GM19351 (cell line): Measurements from ENCODE around the gene PRKAG2.
"Not testable (repeated sequence)": the region's sequence is repeated elsewhere in the genome, so short reads cannot be mapped to it uniquely, and the experiment has no call there.

ENCODE experiments used
- ATAC-seq: cut with Tn5 transposase; IDR thresholded peaks from one replicate; pipeline ENCODE4 v1.9.1; 2021; ENCODE audit warnings: mild to moderate bottlenecking, moderate library complexity; ENCODE audit not compliant: unreplicated experiment

PRKAG2 gene

DNA sequence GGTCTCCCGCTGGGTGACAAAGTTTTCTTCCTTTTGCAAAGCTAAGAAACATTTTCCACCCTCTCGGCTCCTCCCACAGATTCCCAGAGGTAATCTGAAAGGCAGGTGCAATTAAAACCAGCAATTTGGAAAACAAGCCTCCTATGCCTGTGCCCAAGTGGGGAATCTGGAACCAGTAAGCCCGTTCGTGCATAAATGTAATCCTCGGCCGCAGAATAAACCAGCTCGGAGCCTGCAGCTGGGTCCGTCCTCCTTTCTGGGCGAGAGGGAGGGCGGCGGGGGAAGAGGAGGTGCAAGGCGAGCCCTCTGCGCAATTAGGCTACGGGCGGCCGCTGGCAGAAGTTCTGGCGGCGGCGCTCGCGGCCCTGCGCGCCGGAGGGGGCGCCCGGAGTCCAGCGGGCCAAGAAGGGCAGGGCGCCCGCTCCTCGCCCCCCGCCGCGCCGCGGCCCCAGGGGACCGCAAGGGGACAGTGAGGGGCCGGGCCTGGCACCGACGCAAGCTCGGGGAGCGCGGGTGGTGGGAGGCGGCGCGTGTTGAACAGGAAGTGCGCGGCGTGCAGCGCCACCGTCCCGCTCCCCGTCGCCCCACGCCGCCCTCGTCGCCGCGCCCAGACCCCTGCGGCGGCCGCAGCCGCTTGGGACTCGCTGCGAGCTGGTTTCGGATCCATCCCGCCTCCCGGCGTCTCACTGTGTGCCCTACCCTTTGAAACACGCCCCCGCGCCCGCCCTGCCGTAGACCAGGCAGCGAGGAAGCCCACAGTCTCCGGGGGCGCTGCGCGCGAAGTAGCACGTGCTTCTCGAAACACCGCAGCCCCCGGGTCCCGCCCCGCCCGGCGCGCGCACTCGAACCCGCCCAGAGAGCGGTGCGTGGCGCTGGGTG, at the start of gene PRKAG2:
Gene PRKAG2, minus strand, starts transcription at position 217 of the 879 bp plus-strand sequence. CDS start 495 bp downstream, outside the sequence.
- ATAC-seq: peak; percentile 58

GRCh38 chr7:151926336-151926712, 49.4 kb upstream of the PRKAG2 start:
- no peak for ATAC-seq

DNA sequence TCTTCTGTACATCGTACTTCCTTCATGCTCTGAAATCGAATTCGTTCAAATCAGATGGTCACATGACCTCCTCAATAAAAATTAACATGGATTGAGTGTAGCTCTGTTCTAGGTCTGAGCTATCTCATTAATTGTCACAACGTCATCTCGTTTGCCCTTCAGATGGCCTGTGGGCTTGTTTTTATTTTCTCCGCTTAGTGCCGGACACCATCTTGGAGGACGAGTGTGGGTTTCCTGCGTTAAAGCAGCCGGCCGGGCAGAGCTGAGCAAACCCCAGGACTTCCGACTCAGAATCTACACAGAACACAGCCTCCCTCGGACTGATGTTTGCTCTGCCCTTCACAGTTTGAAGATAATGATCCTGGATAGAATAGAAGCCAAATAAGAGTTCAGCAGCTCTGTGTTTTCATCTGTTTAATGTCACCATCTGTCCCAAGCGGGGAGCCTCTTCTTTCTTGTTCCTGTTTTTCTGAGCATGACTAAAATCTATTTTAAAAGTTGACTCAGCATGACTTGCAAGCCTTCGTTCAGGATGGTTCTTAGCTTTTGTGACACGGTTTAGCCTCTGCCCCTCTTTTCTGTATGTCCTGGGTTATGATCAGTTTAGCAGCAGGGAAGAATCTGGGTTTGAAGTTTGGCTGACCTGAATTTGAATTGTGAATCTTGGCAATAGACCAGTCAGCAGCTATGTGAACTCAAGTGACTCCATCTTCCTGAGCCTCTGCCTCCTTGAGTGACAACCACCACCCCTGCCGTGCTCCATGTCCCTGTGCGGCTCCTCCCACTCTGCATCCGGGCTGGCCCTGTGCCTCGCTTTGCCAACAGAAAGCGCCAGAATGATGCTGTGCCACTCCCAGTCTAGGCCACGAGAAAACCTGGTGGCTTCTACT, 48.8 kb upstream of the PRKAG2 start:
- peak; percentile 89 for ATAC-seq

- no peak for ATAC-seq
Measured at GRCh38 chr7:151924508-151924907, 47.6 kb upstream of the PRKAG2 start.

- ATAC-seq: no peak
Measured at GRCh38 chr7:151924001-151924400, 47.1 kb upstream of the PRKAG2 start.

- no peak for ATAC-seq
Measured at GRCh38 chr7:151923097-151923876, 46.4 kb upstream of the PRKAG2 start.

DNA sequence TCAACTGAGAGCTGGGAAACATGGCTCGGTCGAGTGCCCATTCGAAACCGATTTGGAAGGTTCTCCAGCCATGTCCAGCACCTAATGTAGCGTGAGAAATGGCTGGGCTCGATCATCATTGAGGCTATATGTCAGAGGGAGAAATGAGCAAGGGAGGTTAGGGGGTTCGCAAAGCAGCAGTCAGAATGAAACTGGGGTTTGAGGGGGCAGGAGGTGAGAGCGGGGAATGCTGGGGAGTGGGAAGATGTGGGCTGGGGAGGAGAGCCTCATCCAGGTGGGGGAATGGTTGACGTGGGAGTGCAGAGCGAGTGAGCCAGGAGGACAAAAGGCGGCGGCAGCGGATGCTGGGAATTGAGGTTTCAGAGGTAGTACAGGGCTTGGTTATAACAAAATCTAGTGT, 44.5 kb upstream of the PRKAG2 start:
- no peak for ATAC-seq

DNA sequence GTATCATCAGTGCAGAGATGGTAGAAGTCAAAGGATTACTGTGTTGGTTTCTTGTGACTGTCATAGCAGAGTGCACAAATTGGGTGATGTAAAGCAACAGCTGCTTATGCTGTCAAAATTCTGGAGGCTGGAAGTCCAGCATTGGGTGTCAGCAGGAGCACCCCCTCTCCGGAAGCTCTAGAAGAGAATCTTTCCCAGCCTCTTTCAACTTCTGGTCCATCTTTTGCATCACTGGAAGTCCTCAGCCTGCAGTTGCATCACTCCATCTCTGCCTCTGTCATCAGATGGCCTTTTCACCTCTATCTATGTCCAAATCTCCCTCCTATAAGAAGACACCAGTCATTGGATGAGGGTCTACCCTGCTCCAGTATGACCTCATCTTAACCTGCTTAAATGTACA, 43.6 kb upstream of the PRKAG2 start:
- ATAC-seq: no peak

DNA sequence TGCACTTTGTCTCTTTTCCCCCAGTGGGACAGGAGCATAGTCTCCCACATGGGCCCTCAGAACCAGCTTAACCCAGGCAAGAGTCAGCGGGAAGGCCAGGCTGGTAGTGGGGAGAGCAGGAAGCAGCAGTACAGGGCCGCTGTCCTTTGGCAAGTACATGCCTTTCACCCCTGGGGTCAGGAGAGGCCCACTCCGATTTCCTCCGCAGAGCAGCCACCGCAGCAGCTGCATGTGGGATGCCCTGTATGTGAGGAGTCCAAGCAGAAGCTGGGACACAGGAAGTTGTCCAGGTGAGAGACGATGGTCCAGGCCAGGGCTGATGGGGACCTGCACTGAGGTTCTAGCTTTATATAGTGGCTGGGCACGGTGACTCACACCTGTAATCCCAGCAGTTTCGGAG, 42.7 kb upstream of the PRKAG2 start:
- ATAC-seq: no peak

GRCh38 chr7:151918510-151918843, 41.6 kb upstream of the PRKAG2 start:
- ATAC-seq: no peak

DNA sequence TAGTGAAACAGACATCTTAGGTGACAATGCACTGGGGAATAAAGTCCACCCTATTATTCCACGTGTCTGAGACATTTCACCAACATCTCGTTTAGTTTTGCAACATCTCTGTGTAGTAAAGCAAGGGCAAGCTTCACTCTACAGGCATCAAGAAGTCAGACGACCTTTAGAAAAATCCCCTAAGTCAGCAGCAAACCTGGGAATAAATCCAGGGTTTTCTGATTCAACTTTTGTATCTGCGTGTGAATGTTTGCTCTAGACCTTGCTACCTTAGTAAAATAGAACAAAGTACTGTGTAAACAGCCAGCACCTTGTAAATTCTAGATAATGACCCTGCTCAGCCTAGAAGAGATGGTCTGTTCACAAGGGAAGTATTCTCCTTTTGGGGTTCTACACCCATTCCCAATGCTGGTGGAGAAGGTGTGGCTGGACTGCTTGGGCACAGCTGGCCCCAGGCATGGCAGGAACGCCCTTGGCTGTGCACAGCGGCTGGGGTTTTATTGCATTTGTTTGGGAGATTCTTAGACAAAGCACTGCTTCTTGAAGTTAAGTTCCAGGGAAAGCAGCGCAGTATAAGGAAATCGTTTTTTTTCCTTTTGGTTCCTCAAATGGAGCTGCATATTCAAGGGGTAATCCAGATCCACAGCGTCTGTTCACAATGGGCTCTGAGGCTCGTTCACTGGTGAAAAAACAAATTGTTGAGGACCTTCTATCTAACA, 41.0 kb upstream of the PRKAG2 start:
- no peak for ATAC-seq

- no peak for ATAC-seq
Measured at GRCh38 chr7:151914051-151914450, 37.1 kb upstream of the PRKAG2 start.

DNA sequence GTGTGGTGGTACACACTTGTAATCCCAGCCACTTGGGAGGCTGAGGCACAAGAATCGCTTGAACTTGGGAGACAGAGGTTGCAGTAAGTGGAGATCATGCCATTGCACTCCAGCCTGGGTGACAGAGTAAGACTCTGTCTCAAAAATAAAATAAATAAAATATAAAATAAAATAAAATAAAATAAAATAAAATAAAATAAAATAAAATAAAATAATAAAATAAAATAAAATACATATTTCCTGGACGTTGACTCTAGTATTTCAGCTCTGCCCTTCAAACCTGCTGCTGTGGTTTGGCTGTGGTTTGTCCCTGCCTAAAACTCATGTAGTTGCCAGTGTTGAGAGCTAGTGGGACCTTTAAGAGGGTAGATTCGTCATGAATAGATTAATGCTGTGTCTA, 33.7 kb upstream of the PRKAG2 start:
- ATAC-seq: not testable (repeated sequence)

- not testable (repeated sequence) for ATAC-seq
Measured at GRCh38 chr7:151907115-151907514, 30.2 kb upstream of the PRKAG2 start.

DNA sequence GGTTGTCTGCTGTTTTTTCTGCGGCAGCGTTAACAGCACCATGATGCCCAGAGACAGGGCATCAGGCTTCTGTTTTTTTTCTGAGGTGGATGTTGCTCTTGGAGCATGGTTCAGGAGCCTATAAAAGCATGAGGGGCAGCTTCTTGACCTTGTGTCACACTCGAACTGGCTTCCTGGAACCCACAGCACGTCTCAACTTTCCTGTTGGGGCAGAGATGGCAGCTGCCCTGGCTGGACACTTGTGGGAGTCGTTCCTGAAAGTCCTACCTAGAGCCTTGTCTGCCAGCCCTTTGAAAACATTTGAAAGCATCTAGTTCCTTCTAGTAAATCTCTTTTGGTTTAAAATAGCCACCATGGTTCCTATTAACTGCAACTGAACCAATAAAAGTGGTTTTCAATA, 28.9 kb upstream of the PRKAG2 start:
- no peak for ATAC-seq

DNA sequence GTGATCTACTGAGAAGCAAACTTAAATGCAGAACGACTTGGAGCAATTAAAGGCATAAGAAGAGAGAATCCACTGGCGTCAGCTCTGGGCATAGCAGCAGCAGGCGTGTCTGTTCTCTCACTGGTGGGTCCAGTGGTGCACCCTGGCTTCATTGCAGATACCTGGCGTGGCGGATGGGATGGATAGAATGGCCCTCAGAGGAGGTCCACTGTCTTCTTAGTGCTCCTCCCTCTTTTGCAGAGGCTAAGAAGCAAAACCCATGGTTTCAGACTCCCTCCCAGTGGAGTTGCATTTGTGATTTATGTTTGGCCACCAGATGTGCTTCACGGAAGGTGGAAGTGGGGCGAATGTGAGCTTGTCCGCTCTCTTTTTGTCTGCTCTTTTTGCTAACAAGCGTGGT, 28.4 kb upstream of the PRKAG2 start:
- ATAC-seq: no peak

GRCh38 chr7:151904270-151904669, 27.4 kb upstream of the PRKAG2 start:
- ATAC-seq: no peak

DNA sequence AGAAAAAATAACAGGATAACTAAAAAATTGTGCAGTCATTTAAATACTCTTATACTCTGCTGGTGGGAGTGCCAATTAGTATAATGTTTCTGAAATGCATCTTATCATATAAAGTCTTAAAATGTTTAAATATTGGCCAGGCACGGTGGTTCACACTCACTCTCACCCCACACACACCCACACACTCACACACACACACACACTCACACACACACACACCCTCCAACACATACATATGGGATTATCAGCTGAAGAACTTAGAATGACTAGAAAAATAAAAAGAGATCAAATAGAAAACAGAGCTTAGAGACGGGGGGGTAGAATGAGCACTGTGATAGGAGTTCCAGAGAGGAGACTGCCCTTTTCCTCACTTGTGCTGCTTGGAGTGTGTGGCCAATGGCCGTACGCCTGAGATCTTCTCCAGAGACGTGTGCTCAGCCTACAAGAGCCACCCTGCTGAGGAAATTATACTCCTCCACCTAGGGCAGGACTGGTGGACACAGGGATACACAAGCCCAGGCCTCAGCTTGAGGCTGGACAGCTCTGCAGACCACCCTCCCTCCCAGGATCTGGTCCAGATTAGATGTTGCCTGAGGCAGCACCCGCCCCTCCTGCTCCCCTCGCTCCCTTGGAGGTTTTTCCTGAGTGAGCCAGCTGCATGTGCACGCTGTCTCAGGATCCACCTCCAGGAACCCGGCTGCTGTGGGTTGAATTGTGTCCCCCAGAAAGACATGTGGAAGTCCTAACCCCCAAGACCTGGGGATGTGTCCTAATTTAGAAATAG, 26.5 kb upstream of the PRKAG2 start:
- ATAC-seq: no peak

- no peak for ATAC-seq
Measured at GRCh38 chr7:151902311-151902710, 25.4 kb upstream of the PRKAG2 start.

- ATAC-seq: no peak
Measured at GRCh38 chr7:151901828-151902227, 24.9 kb upstream of the PRKAG2 start.
